ENCODE data around the gene GIT2. TPM values are rescaled to one million over a fixed set of nuclear protein-coding genes. Genes with fewer than 3 reads are reported as not detected.

The GIT2 gene
- total and polyA plus RNA-seq, 2 of the 13 experiments (the other 11 are each of a cell fraction or from before 2014, with no cell fraction given): 18.4 to 19.8 TPM

DNA sequence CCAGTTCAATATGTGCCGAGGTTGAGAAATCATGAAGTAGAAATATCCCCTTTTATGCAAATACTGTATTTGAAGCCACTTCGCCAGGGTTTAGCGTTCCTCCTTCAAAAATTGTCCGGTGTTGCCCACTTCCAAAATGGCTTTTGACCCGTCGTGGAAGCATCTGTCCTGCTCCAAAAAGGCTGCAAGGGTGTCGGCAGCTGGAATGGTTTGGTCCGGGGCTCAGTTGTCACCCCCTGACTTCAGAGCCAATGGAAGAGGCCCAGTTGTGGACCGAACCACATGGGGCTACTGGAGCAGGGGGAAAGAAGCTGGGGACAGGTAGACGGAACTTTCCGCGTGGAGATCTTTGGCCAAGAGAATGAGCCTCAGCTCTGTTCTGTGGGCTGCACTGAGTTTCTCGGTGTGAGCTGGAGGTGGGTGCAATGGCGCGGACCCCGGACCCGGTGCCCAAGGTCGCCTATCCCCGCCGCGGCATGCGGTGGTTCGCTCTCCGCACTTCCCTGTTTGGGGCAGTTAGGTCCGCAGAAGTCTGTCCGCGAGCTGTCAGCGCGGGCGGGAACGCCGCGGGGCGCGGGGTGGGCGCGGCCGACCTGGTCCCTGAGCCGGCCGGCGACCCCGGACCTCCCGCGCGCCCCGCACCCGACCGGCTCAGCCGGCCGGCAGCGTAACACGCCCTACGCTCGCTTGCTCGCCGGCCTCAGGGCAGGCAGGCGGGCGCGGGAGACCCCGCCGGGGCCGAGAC lies 2.9 kb upstream of the GIT2 start, which contains the start of gene ANKRD13A (continued):
- TF ChIP-seq, protein P1, sequence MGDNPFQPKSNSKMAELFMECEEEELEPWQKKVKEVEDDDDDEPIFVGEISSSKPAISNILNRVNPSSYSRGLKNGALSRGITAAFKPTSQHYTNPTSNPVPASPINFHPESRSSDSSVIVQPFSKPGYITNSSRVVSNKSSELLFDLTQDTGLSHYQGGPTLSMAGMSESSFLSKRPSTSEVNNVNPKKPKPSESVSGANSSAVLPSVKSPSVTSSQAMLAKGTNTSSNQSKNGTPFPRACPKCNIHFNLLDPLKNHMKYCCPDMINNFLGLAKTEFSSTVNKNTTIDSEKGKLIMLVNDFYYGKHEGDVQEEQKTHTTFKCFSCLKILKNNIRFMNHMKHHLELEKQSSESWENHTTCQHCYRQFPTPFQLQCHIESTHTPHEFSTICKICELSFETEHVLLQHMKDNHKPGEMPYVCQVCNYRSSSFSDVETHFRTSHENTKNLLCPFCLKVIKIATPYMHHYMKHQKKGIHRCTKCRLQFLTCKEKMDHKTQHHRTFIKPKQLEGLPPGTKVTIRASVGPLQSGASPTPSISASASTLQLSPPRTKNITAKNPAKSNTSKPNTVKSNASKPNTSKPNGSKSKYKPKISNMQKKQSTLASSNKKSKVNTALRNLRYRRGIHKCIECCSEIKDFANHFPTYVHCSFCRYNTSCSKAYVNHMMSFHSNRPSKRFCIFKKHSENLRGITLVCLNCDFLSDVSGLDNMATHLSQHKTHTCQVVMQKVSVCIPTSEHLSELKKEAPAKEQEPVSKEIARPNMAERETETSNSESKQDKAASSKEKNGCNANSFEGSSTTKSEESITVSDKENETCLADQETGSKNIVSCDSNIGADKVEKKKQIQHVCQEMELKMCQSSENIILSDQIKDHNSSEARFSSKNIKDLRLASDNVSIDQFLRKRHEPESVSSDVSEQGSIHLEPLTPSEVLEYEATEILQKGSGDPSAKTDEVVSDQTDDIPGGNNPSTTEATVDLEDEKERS (CRISPR knock-in tag; IDR thresholded peaks at IDR 0.05): 0 out of 2 replicates have a peak, but pooled peaks have one; percentile 52
- no peak for TF ChIP-seq REL (CRISPR knock-in tag; conservative IDR thresholded peaks at IDR 0.05)
- TF ChIP-seq ZSCAN12 (CRISPR knock-in tag; IDR thresholded peaks at IDR 0.05): 0 out of 2 replicates have a peak, but pooled peaks have one; percentile 24
- peak; percentile 16; the same call in 1 of the 2 replicates for TF ChIP-seq ZNF362 (CRISPR knock-in tag; IDR thresholded peaks at IDR 0.05; ENCODE audit: borderline replicate concordance)
- TF ChIP-seq GATAD1 (CRISPR knock-in tag; IDR thresholded peaks at IDR 0.05): peak; percentile 66
- TF ChIP-seq, protein P2, sequence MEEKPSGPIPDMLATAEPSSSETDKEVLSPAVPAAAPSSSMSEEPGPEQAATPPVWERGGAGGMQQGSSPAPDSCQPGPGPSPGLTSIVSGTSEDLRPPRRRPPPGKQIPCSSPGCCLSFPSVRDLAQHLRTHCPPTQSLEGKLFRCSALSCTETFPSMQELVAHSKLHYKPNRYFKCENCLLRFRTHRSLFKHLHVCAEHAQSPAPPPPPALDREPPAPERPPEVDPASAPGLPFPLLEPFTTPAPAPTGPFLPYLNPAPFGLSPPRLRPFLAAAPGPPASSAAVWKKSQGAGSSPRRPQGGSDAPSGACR (CRISPR knock-in tag; IDR thresholded peaks at IDR 0.05): peak; percentile 90; the same call in 1 of the 2 replicates
- TF ChIP-seq TARDBP (CRISPR knock-in tag; IDR thresholded peaks at IDR 0.05): peak; percentile 59; the same call in 1 of the 2 replicates
- TF ChIP-seq ZFP90 (CRISPR knock-in tag; IDR thresholded peaks at IDR 0.05; ENCODE audit: borderline replicate concordance): peak; percentile 70; the same call in 1 of the 2 replicates
- TF ChIP-seq ASH2L (IDR thresholded peaks at IDR 0.05; ENCODE audit: insufficient read length, low read depth, low read length): peak; percentile 93
- TF ChIP-seq MIXL1 (CRISPR knock-in tag; IDR thresholded peaks at IDR 0.05): 0 out of 2 replicates have a peak, but pooled peaks have one; percentile 20
- no peak for TF ChIP-seq FOXM1 (CRISPR knock-in tag; IDR thresholded peaks at IDR 0.05)
- TF ChIP-seq, protein P3, sequence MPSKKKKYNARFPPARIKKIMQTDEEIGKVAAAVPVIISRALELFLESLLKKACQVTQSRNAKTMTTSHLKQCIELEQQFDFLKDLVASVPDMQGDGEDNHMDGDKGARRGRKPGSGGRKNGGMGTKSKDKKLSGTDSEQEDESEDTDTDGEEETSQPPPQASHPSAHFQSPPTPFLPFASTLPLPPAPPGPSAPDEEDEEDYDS (CRISPR knock-in tag; IDR thresholded peaks at IDR 0.05): peak; percentile 46
- TF ChIP-seq, protein P4, sequence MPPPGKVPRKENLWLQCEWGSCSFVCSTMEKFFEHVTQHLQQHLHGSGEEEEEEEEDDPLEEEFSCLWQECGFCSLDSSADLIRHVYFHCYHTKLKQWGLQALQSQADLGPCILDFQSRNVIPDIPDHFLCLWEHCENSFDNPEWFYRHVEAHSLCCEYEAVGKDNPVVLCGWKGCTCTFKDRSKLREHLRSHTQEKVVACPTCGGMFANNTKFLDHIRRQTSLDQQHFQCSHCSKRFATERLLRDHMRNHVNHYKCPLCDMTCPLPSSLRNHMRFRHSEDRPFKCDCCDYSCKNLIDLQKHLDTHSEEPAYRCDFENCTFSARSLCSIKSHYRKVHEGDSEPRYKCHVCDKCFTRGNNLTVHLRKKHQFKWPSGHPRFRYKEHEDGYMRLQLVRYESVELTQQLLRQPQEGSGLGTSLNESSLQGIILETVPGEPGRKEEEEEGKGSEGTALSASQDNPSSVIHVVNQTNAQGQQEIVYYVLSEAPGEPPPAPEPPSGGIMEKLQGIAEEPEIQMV (CRISPR knock-in tag; IDR thresholded peaks at IDR 0.05; ENCODE audit: low read depth): peak; percentile 76
- TF ChIP-seq TBL1XR1 (IDR thresholded peaks at IDR 0.05; ENCODE audit: borderline replicate concordance, low read length, partially characterized antibody): peak; percentile 33
- TF ChIP-seq ZNF20 (CRISPR knock-in tag; IDR thresholded peaks at IDR 0.05): 0 out of 2 replicates have a peak, but pooled peaks have one; percentile 43
- TF ChIP-seq ELF3 (CRISPR knock-in tag; IDR thresholded peaks at IDR 0.05): peak; percentile 86
- TF ChIP-seq MXI1 (IDR thresholded peaks at IDR 0.05; ENCODE audit: borderline replicate concordance, low read depth, low read length): peak; percentile 90; the same call in 1 of the 3 replicates
- peak; percentile 63; the same call in 1 of the 2 replicates for TF ChIP-seq ZNF333 (CRISPR knock-in tag; IDR thresholded peaks at IDR 0.05; ENCODE audit: borderline replicate concordance)
- TF ChIP-seq ZBTB7B (CRISPR knock-in tag; IDR thresholded peaks at IDR 0.05): 0 out of 2 replicates have a peak, but pooled peaks have one; percentile 33
- peak; percentile 49 for TF ChIP-seq ZNF446 (CRISPR knock-in tag; IDR thresholded peaks at IDR 0.05)

Data from HepG2 (cell line).